Skin of body (tissue), 2 donors: ENCODE results near the gene HMGCR. TPM values are rescaled to one million over a fixed set of nuclear protein-coding genes. Genes with fewer than 3 reads are reported as not detected.
"Not testable (repeated sequence)": the region's sequence is repeated elsewhere in the genome, so short reads cannot be mapped to it uniquely, and the experiment has no call there.

Experiments used
- DNase-seq: peaks from one replicate; lab custom pipeline; 2025; lab: John Stamatoyannopoulos, UW
- total RNA-seq: library from RNA; depleted of rRNA; stranded (reverse); fragments of >200 nt; gene quantifications from one replicate; pipeline ENCODE4 v1.2.3, GENCODE V29; 2014

Gene HMGCR
- 145 TPM for total RNA-seq

GRCh38 chr5:75336615-75337336 lies at the start of gene HMGCR:
HMGCR (plus strand) TSS chr5:75337220; CDS start chr5:75342606, 5,386 bp downstream.
- DNase-seq = peak; percentile 99

- not testable (repeated sequence) for DNase-seq
Observed at GRCh38 chr5:75291844-75292243, 45.2 kb upstream of the HMGCR start.

GRCh38 chr5:75300084-75300483 lies 36.9 kb upstream of the HMGCR start:
- DNase-seq = no peak

GRCh38 chr5:75303419-75303818 lies 33.6 kb upstream of the HMGCR start:
- DNase-seq = no peak

GRCh38 chr5:75304486-75304885 lies 32.5 kb upstream of the HMGCR start:
- DNase-seq = not testable (repeated sequence)

- no peak for DNase-seq
Observed at GRCh38 chr5:75306746-75307145, 30.3 kb upstream of the HMGCR start.

- DNase-seq = no peak
Observed at GRCh38 chr5:75310212-75310611, 26.8 kb upstream of the HMGCR start.

GRCh38 chr5:75319148-75319547 lies 17.9 kb upstream of the HMGCR start:
- not testable (repeated sequence) for DNase-seq

- no peak for DNase-seq
Observed at GRCh38 chr5:75319638-75320037, 17.4 kb upstream of the HMGCR start.

- no peak for DNase-seq
Observed at GRCh38 chr5:75320371-75320770, 16.6 kb upstream of the HMGCR start.

GRCh38 chr5:75322066-75322465 lies 15.0 kb upstream of the HMGCR start:
- no peak for DNase-seq

- DNase-seq = no peak
Observed at GRCh38 chr5:75324791-75325190, 12.2 kb upstream of the HMGCR start.

- no peak for DNase-seq
Observed at GRCh38 chr5:75325242-75325641, 11.8 kb upstream of the HMGCR start.

GRCh38 chr5:75330404-75330803 lies 6.6 kb upstream of the HMGCR start:
- DNase-seq = no peak

- DNase-seq = no peak
Observed at GRCh38 chr5:75331095-75332090, 5.6 kb upstream of the HMGCR start.

GRCh38 chr5:75333759-75334158 lies 3.3 kb upstream of the HMGCR start:
- DNase-seq = not testable (repeated sequence)

- DNase-seq = not testable (repeated sequence)
Observed at GRCh38 chr5:75334413-75334812, 2.6 kb upstream of the HMGCR start.

GRCh38 chr5:75335486-75335885 lies 1.5 kb upstream of the HMGCR start:
- DNase-seq = no peak

- DNase-seq = peak; percentile 70
Observed at GRCh38 chr5:75335952-75336614, 937 bp upstream of the HMGCR start.

- no peak for DNase-seq
Observed at GRCh38 chr5:75337366-75338021, 474 bp downstream of the HMGCR start.

GRCh38 chr5:75338408-75338807 lies 1.4 kb downstream of the HMGCR start:
- DNase-seq = no peak
